HG02938 (cell line): ENCODE results near the gene HS3ST3B1.

Experiments used
- ATAC-seq: cut with Tn5 transposase; IDR thresholded peaks from one replicate; pipeline ENCODE4 v1.9.1; 2021; ENCODE audit warnings: mild to moderate bottlenecking, moderate library complexity; ENCODE audit not compliant: unreplicated experiment

HS3ST3B1 gene

GRCh38 chr17:14320734-14321475 is 20.0 kb downstream of the HS3ST3B1 start:
- ATAC-seq, result no peak

- no peak for ATAC-seq
These were observed 20.6 kb downstream of the HS3ST3B1 start for GRCh38 chr17:14321476-14321949.

- no peak for ATAC-seq
These were observed 21.3 kb downstream of the HS3ST3B1 start for GRCh38 chr17:14321980-14322776.

GRCh38 chr17:14323522-14323981 is 22.7 kb downstream of the HS3ST3B1 start:
- ATAC-seq, result no peak

GRCh38 chr17:14325618-14326167 is 24.8 kb downstream of the HS3ST3B1 start:
- ATAC-seq, result no peak

- no peak for ATAC-seq
These were observed 29.1 kb downstream of the HS3ST3B1 start for GRCh38 chr17:14329900-14330491.

- no peak for ATAC-seq
These were observed 29.6 kb downstream of the HS3ST3B1 start for GRCh38 chr17:14330492-14330962.

- ATAC-seq, result no peak
These were observed 30.5 kb downstream of the HS3ST3B1 start for GRCh38 chr17:14331225-14331981.

GRCh38 chr17:14331982-14332298 is 31.1 kb downstream of the HS3ST3B1 start:
- no peak for ATAC-seq

- no peak for ATAC-seq
These were observed 31.4 kb downstream of the HS3ST3B1 start for GRCh38 chr17:14332331-14332730.

- no peak for ATAC-seq
These were observed 32.6 kb downstream of the HS3ST3B1 start for GRCh38 chr17:14333506-14333905.

- no peak for ATAC-seq
These were observed 33.5 kb downstream of the HS3ST3B1 start for GRCh38 chr17:14334276-14334840.

- no peak for ATAC-seq
These were observed 34.0 kb downstream of the HS3ST3B1 start for GRCh38 chr17:14334919-14335318.

GRCh38 chr17:14336418-14336817 is 35.5 kb downstream of the HS3ST3B1 start:
- ATAC-seq, result no peak

GRCh38 chr17:14337596-14338079 is 36.8 kb downstream of the HS3ST3B1 start:
- peak; percentile 86 for ATAC-seq

- ATAC-seq, result no peak
These were observed 40.2 kb downstream of the HS3ST3B1 start for GRCh38 chr17:14340857-14341754.

- no peak for ATAC-seq
These were observed 41.0 kb downstream of the HS3ST3B1 start for GRCh38 chr17:14341866-14342265.

- ATAC-seq, result no peak
These were observed 45.9 kb downstream of the HS3ST3B1 start for GRCh38 chr17:14346801-14347200.

- peak; percentile 83 for ATAC-seq
These were observed 50.6 kb downstream of the HS3ST3B1 start for GRCh38 chr17:14351493-14351892.
